Upper lobe of left lung (tissue), 6 donors: Measurements from ENCODE around the gene HS3ST6. TPM values are rescaled to one million over a fixed set of nuclear protein-coding genes. Genes with fewer than 3 reads are reported as not detected.

Experiments
- ATAC-seq, 2 donors: fragments of 200-7000 bp; cut with Tn5 transposase; one replicate each; pipeline ENCODE4 v1.9.1; 2022; ENCODE audit warnings: mild to moderate bottlenecking in 2 of 2, moderate library complexity in 2 of 2; ENCODE audit not compliant: low FRiP score in 2 of 2
- DNase-seq, 2 donors: peaks; one replicate each; pipeline ENCODE4 v3.0.0-alpha.2; 2019 to 2020
- H3K27ac ChIP-seq, 4 donors: fragments of 200-600 bp; sonication (generic); one replicate each; pipeline ENCODE4 v1.5.1; 2016 to 2019
- H3K27me3 ChIP-seq, 4 donors: fragments of 200-600 bp; sonication (generic); one replicate each; pipeline ENCODE4 v1.5.1; 2017 to 2019
- H3K36me3 ChIP-seq, 4 donors: fragments of 200-600 bp; sonication (generic); one replicate each; pipeline ENCODE4 v1.5.1; 2016 to 2019
- H3K4me1 ChIP-seq, 4 donors: fragments of 200-600 bp; sonication (generic); one replicate each; pipeline ENCODE4 v1.5.1; 2018 to 2019
- H3K4me3 ChIP-seq, 4 donors: fragments of 200-600 bp; sonication (generic); one replicate each; pipeline ENCODE4 v1.5.1; 2017 to 2019; ENCODE audit warnings: mild to moderate bottlenecking in 2 of 4, moderate library complexity in 1 of 4
- H3K9me3 ChIP-seq, 4 donors: fragments of 200-600 bp; sonication (generic); one replicate each; pipeline ENCODE4 v1.5.1; 2018 to 2019
- CTCF ChIP-seq, 6 experiments: fragments of 450-650 bp in 4 of 6; fragments of 200-600 bp in 2 of 6; sonication (generic) in 2 of 6; IDR thresholded peaks; one replicate each; pipeline ENCODE4 v1.5.1; 2016 to 2019; ENCODE audit warnings: antibody characterized with exemption in 6 of 6
- EP300 ChIP-seq, 4 donors: sonication (generic); formaldehyde crosslinking; IDR thresholded peaks; one replicate each; pipeline ENCODE4 v1.5.1; 2017; ENCODE audit warnings: antibody characterized with exemption in 4 of 4, control low read depth in 2 of 4
- POLR2A ChIP-seq, 4 donors: fragments of 450-650 bp; IDR thresholded peaks; one replicate each; pipeline ENCODE4 v1.5.1; 2016 to 2017; ENCODE audit warnings: antibody characterized with exemption in 4 of 4, mild to moderate bottlenecking in 2 of 4
- POLR2AphosphoS5 ChIP-seq, 2 donors: sonication (generic); formaldehyde crosslinking; IDR thresholded peaks; one replicate each; pipeline ENCODE4 v1.5.1; 2017; ENCODE audit warnings: antibody characterized with exemption in 2 of 2
- WGBS, 2 donors: methylation state at CpG; one replicate each; pipeline ENCODE4 v1.1.5; 2017 to 2018; 5-methylcytosine and 5-hydroxymethylcytosine counted together
- total RNA-seq, 6 donors: library from RNA; depleted of rRNA in 4 of 6; stranded (reverse); fragments of >200 nt in 4 of 6; gene quantifications; one replicate each; pipeline versions ENCODE4 v1.1.0 to v1.2.1, GENCODE V29; 2016 to 2021
- donor health status: DM: no; HTN: no; CAD: no; lungs with moderate emphysema.
- donor health status: DM: no; HTN: yes; CAD: no; lungs with severe emphysema.

HS3ST6 gene
- total RNA-seq, 6 donors from 2014 or later, result 0.44 to 4.0 (median 0.95) TPM; not detected in 2

- TF ChIP-seq POLR2A (IDR thresholded peaks at IDR 0.05), result no peak
- no peak for TF ChIP-seq POLR2AphosphoS5 (IDR thresholded peaks at IDR 0.05)
- no peak for TF ChIP-seq CTCF (IDR thresholded peaks at IDR 0.05)
- TF ChIP-seq EP300 (IDR thresholded peaks at IDR 0.05), result no peak
- peaks cover 0 to 4% (median 2%) of the 10 kb centered on the region in 4 donors for H3K9me3 ChIP-seq
- no peaks in the 10 kb centered on the region for H3K36me3 ChIP-seq
- H3K4me3 ChIP-seq, result no peak overlapping the region
- 59 to 68% methylated on average over 6 of the region's 6 CpGs for WGBS, 2 donors
- H3K27ac ChIP-seq, result no peak overlapping the region
- peaks cover 0 to 7% (median 6%) of the 10 kb centered on the region in 4 donors for H3K4me1 ChIP-seq
- ATAC-seq, result no peak
- DNase-seq, result no peak
- peaks cover 0 to 10% (median 4%) of the 10 kb centered on the region in 4 donors for H3K27me3 ChIP-seq
Observed at GRCh38 chr16:1874854-1875253, 43.4 kb downstream of the HS3ST6 start.

GRCh38 chr16:1871974-1872635 is 46.1 kb downstream of the HS3ST6 start, which contains the start of gene MEIOB:
Gene MEIOB, minus strand, starts transcription at chr16:1872164. Its CDS starts 3,989 bp downstream, at chr16:1868175.
- peaks cover 0 to 4% (median 2%) of the 10 kb centered on the region in 4 donors for H3K9me3 ChIP-seq
- H3K27ac ChIP-seq, result no peak within 1 kb of the TSS
- H3K36me3 ChIP-seq, result no peaks in the 10 kb centered on the region
- peaks cover 0 to 10% (median 4%) of the 10 kb centered on the region in 4 donors for H3K27me3 ChIP-seq
- 7 to 10% methylated on average over 12 to 25 of the region's 68 CpGs for WGBS, 2 donors
- ATAC-seq (peak; percentile 70 to 73), DNase-seq (peak; percentile 51 to 87)
- H3K4me3 ChIP-seq, result peak within 1 kb of the TSS in 3 of 4 donors; percentile 17 to 36 (median 32)
- TF ChIP-seq EP300 (IDR thresholded peaks at IDR 0.05) (no peak), POLR2AphosphoS5 (IDR thresholded peaks at IDR 0.05) (no peak), POLR2A (IDR thresholded peaks at IDR 0.05) (no peak), CTCF (IDR thresholded peaks at IDR 0.05) (no peak)
- H3K4me1 ChIP-seq, result peaks cover 0 to 7% (median 5%) of the 10 kb centered on the region in 4 donors

GRCh38 chr16:1870365-1871082 is 47.7 kb downstream of the HS3ST6 start:
- ATAC-seq (peak in 1 of 2 donors; percentile 70), DNase-seq (peak in 1 of 2 donors; percentile 74)
- peak overlapping the region in 3 of 4 donors; percentile 16 to 49 (median 35) for H3K27ac ChIP-seq
- WGBS, 2 donors, result 39 to 54% methylated on average over 9 of the region's 9 CpGs
- peaks cover 0 to 4% (median 2%) of the 10 kb centered on the region in 4 donors for H3K9me3 ChIP-seq
- H3K4me3 ChIP-seq, result no peak overlapping the region
- peaks cover 0 to 10% (median 4%) of the 10 kb centered on the region in 4 donors for H3K27me3 ChIP-seq
- TF ChIP-seq POLR2A (IDR thresholded peaks at IDR 0.05) (no peak), EP300 (IDR thresholded peaks at IDR 0.05) (peak in 1 of 4 donors; percentile 4), POLR2AphosphoS5 (IDR thresholded peaks at IDR 0.05) (no peak), CTCF (IDR thresholded peaks at IDR 0.05) (no peak)
- H3K36me3 ChIP-seq, result no peaks in the 10 kb centered on the region
- peaks cover 0 to 7% (median 5%) of the 10 kb centered on the region in 4 donors for H3K4me1 ChIP-seq

- H3K4me1 ChIP-seq, result peaks cover 0 to 3% (median 0%) of the 10 kb centered on the region in 4 donors
- no peak overlapping the region for H3K27ac ChIP-seq
- no peak for TF ChIP-seq CTCF (IDR thresholded peaks at IDR 0.05)
- no peak for TF ChIP-seq POLR2A (IDR thresholded peaks at IDR 0.05)
- TF ChIP-seq POLR2AphosphoS5 (IDR thresholded peaks at IDR 0.05), result no peak
- TF ChIP-seq EP300 (IDR thresholded peaks at IDR 0.05), result no peak
- 48 to 55% methylated on average over 6 of the region's 6 CpGs for WGBS, 2 donors
- ATAC-seq, result no peak
- H3K4me3 ChIP-seq, result no peak overlapping the region
- DNase-seq, result no peak
- H3K36me3 ChIP-seq, result no peaks in the 10 kb centered on the region
- no peaks in the 10 kb centered on the region for H3K9me3 ChIP-seq
- no peaks in the 10 kb centered on the region for H3K27me3 ChIP-seq
Observed at GRCh38 chr16:1865902-1866690, 52.1 kb downstream of the HS3ST6 start.
